K562 (cell line): Measurements from ENCODE around the gene EPM2A. TPM values are rescaled to one million over a fixed set of nuclear protein-coding genes. Genes with fewer than 3 reads are reported as not detected.

Experiments
- HCFC1 ChIP-seq: IDR thresholded peaks from 2 replicates; pipeline ENCODE4 v1.6.1; 2012; ENCODE audit warnings: low read depth, low read length, improper control_type of control experiment
- HLTF ChIP-seq: fragments of 450-650 bp; IDR thresholded peaks from 2 replicates; pipeline ENCODE4 v1.6.1; 2016
- ILF3 ChIP-seq: fragments of 450-650 bp; IDR thresholded peaks from 2 replicates; pipeline ENCODE4 v1.6.1; 2018; ENCODE audit warnings: antibody characterized with exemption, mild to moderate bottlenecking, moderate library complexity, borderline replicate concordance
- JUND ChIP-seq, 2 experiments: IDR thresholded peaks; 2 replicates in 1 of 2; 3 replicates in 1 of 2; pipeline ENCODE4 v1.6.1; 2011; ENCODE audit warnings: borderline replicate concordance in 2 of 2, low read depth in 2 of 2, low read length in 2 of 2, improper control_type of control experiment in 1 of 2, missing biosample characterization in 1 of 2, missing genetic modification characterization in 1 of 2, missing genetic modification reagents in 1 of 2
- MIER1 ChIP-seq: fragments of 450-650 bp; IDR thresholded peaks from 2 replicates; pipeline ENCODE4 v1.6.1; 2016; ENCODE audit warnings: antibody characterized with exemption, mild to moderate bottlenecking, low read depth
- MXI1 ChIP-seq: IDR thresholded peaks from 2 replicates; pipeline ENCODE4 v1.6.1; 2011; ENCODE audit warnings: low read depth, mild to moderate bottlenecking, improper control_type of control experiment, low read length
- NCOA6 ChIP-seq: fragments of 450-650 bp; IDR thresholded peaks from 2 replicates; pipeline ENCODE4 v1.6.1; 2017; ENCODE audit warnings: mild to moderate bottlenecking
- RHOXF2B ChIP-seq: fragments of 250-450 bp; sonication (Bioruptor Pico); conservative IDR thresholded peaks from 2 replicates; pipeline ENCODE4 v1.5.1; 2021
- SIRT6 ChIP-seq: IDR thresholded peaks from one replicate; pipeline ENCODE4 v1.6.1; 2012; ENCODE audit warnings: low read depth, mild to moderate bottlenecking, control low read depth, inconsistent platforms, low read length, moderate library complexity
- SPI1 ChIP-seq: IDR thresholded peaks from 2 replicates; pipeline ENCODE4 v1.6.1; 2011; ENCODE audit warnings: low read depth, low read length, control low read depth, borderline replicate concordance
- SUPT5H ChIP-seq: fragments of 450-650 bp; IDR thresholded peaks from 2 replicates; pipeline ENCODE4 v1.6.1; 2016
- TAF7 ChIP-seq: fragments of 450-650 bp; IDR thresholded peaks from 2 replicates; pipeline ENCODE4 v1.6.1; 2016; ENCODE audit warnings: missing genetic modification characterization, missing compliant biosample characterization
- TRIM28 ChIP-seq: fragments of 450-650 bp; IDR thresholded peaks from 2 replicates; pipeline ENCODE4 v1.6.1; 2017
- ZNF212 ChIP-seq: fragments of 450-650 bp; formaldehyde crosslinking; IDR thresholded peaks from 2 replicates; pipeline ENCODE4 v1.4.0; 2020; ENCODE audit warnings: mild to moderate bottlenecking
- ZNF76 ChIP-seq: fragments of 250-450 bp; sonication (Bioruptor Pico); IDR thresholded peaks from 2 replicates; pipeline ENCODE4 v1.4.0; 2020; ENCODE audit warnings: mild to moderate bottlenecking, moderate library complexity, borderline replicate concordance
- polyA plus RNA-seq, 8 experiments: library from polyadenylated mRNA; depleted of rRNA in 4 of 8; stranded (reverse) in 5 of 8; unstranded in 3 of 8; fragments of >200 nt; fragmentation: Nextera tagmentation in 2 of 8; fragmentation: Illumina TruSeq in 1 of 8; extraction: Ambion mirVana in 2 of 8; extraction: Trizol in 1 of 8; gene quantifications; 2 replicates each; pipeline versions ENCODE4 v1.2.1 to v1.2.3, GENCODE V29; 2011 to 2014; ENCODE audit warnings: inconsistent platforms in 1 of 8, missing spikeins in 1 of 8
- total RNA-seq, 7 experiments: library from RNA; depleted of rRNA in 6 of 7; stranded (reverse); fragments of >200 nt in 6 of 7; fragmentation: Illumina TruSeq in 2 of 7; extraction: Trizol in 2 of 7; gene quantifications; 2 replicates each; pipeline versions ENCODE4 v1.2.1 to v1.2.3, GENCODE V29; 2011 to 2021; ENCODE audit warnings: low replicate concordance in 1 of 7
- TF ChIP-seq, protein P1 (sequence below): fragments of 450-650 bp; formaldehyde crosslinking; IDR thresholded peaks from 2 replicates; pipeline ENCODE4 v1.4.0; 2020; ENCODE audit warnings: mild to moderate bottlenecking, moderate library complexity
- TF ChIP-seq, protein P2 (sequence below), 2 experiments: fragments of 450-650 bp; IDR thresholded peaks; 2 replicates each; pipeline ENCODE4 v1.6.1; 2018; ENCODE audit warnings: mild to moderate bottlenecking in 2 of 2, low read depth in 1 of 2; ENCODE audit not compliant: partially characterized antibody in 2 of 2
- TF ChIP-seq, protein P3 (sequence below): fragments of 450-650 bp; formaldehyde crosslinking; IDR thresholded peaks from 2 replicates; pipeline ENCODE4 v1.4.0; 2020; ENCODE audit warnings: mild to moderate bottlenecking, mixed read lengths
- TF ChIP-seq, protein P4 (sequence below): fragments of 450-650 bp; IDR thresholded peaks from 2 replicates; pipeline ENCODE4 v1.6.1; 2014; ENCODE audit warnings: low read depth, mild to moderate bottlenecking, moderate library complexity, borderline replicate concordance

Gene EPM2A
- total and polyA plus RNA-seq, 9 of the 15 experiments (the other 6 are each of a cell fraction or from before 2014, with no cell fraction given) = 0.35 to 5.3 (median 2.5) TPM

DNA sequence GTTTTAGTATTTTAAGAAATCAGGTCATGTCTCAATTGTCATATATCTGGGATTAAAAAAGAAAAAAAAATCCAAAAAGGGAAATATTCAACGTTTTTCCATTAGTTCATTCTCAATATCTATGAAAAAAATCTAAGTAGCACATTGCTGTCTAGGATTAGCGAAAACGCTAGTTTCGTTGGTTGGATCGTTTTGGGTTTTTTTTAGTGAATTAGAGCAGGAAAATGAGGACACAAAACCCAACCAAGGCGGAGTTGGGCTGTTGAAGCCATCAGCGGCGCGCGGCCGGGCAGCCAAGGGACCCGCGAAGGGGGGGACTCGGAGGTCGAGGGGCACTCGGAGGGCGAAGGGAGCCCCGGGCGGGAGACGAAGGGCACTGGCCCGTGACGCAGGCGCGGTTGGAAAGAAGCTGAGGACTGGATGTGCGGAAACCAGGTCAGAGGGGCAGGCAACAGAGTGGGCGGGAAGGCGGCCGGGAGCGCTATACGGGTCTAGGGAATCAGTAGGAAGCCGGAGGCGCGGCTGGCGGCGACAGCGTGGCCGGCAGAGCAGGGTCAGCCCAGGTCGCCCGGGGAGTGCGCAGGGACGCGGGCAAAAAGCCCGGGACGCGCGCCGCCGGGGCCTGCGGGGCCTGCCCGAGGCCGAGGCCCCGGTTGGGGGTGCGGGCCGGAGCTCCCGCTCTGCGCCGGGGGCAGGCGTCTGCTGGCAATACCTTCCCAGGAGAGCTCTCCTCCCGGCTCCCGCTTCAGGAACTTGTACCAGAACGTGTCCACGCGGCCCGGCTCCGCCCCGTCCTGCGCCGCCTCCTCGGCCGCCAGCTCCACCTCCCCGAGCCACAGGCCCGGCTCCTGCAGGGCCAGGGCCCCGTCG, 599 bp downstream of the EPM2A start (continued):
- TF ChIP-seq, protein P1, sequence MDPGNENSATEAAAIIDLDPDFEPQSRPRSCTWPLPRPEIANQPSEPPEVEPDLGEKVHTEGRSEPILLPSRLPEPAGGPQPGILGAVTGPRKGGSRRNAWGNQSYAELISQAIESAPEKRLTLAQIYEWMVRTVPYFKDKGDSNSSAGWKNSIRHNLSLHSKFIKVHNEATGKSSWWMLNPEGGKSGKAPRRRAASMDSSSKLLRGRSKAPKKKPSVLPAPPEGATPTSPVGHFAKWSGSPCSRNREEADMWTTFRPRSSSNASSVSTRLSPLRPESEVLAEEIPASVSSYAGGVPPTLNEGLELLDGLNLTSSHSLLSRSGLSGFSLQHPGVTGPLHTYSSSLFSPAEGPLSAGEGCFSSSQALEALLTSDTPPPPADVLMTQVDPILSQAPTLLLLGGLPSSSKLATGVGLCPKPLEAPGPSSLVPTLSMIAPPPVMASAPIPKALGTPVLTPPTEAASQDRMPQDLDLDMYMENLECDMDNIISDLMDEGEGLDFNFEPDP = no peak
- TF ChIP-seq TAF7 (tag) (peak; percentile 66), SIRT6 (no peak), RHOXF2B (no peak), HCFC1 (0 out of 2 replicates have a peak, but pooled peaks have one; percentile 27), JUND (IDR thresholded peaks at IDR 0.05; ENCODE audit: borderline replicate concordance, low read depth, low read length) (no peak; the same call in none of the 2 replicates), JUND (tag; IDR thresholded peaks at IDR 0.05; ENCODE audit: borderline replicate concordance, low read depth, low read length) (no peak; the same call in 2 of the 3 replicates), MXI1 (no peak), MIER1 (no peak), HLTF (no peak), SPI1 (no peak), NCOA6 (0 out of 2 replicates have a peak, but pooled peaks have one; percentile 30), TRIM28 (no peak), ILF3 (peak; percentile 67; the same call in 1 of the 2 replicates), ZNF212 (CRISPR knock-in tag) (no peak), ZNF76 (CRISPR knock-in tag) (no peak), SUPT5H (peak; percentile 85)
- TF ChIP-seq, protein P2, sequence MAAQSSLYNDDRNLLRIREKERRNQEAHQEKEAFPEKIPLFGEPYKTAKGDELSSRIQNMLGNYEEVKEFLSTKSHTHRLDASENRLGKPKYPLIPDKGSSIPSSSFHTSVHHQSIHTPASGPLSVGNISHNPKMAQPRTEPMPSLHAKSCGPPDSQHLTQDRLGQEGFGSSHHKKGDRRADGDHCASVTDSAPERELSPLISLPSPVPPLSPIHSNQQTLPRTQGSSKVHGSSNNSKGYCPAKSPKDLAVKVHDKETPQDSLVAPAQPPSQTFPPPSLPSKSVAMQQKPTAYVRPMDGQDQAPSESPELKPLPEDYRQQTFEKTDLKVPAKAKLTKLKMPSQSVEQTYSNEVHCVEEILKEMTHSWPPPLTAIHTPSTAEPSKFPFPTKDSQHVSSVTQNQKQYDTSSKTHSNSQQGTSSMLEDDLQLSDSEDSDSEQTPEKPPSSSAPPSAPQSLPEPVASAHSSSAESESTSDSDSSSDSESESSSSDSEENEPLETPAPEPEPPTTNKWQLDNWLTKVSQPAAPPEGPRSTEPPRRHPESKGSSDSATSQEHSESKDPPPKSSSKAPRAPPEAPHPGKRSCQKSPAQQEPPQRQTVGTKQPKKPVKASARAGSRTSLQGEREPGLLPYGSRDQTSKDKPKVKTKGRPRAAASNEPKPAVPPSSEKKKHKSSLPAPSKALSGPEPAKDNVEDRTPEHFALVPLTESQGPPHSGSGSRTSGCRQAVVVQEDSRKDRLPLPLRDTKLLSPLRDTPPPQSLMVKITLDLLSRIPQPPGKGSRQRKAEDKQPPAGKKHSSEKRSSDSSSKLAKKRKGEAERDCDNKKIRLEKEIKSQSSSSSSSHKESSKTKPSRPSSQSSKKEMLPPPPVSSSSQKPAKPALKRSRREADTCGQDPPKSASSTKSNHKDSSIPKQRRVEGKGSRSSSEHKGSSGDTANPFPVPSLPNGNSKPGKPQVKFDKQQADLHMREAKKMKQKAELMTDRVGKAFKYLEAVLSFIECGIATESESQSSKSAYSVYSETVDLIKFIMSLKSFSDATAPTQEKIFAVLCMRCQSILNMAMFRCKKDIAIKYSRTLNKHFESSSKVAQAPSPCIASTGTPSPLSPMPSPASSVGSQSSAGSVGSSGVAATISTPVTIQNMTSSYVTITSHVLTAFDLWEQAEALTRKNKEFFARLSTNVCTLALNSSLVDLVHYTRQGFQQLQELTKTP (IDR thresholded peaks at IDR 0.05; ENCODE audit: low read depth in 1 of 2, partially characterized antibody in 2 of 2) = peak in 1 of 2 experiments; percentile 14
- TF ChIP-seq, protein P3, sequence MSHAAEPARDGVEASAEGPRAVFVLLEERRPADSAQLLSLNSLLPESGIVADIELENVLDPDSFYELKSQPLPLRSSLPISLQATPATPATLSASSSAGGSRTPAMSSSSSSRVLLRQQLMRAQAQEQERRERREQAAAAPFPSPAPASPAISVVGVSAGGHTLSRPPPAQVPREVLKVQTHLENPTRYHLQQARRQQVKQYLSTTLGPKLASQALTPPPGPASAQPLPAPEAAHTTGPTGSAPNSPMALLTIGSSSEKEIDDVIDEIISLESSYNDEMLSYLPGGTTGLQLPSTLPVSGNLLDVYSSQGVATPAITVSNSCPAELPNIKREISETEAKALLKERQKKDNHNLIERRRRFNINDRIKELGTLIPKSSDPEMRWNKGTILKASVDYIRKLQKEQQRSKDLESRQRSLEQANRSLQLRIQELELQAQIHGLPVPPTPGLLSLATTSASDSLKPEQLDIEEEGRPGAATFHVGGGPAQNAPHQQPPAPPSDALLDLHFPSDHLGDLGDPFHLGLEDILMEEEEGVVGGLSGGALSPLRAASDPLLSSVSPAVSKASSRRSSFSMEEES (CRISPR knock-in tag) = no peak
- TF ChIP-seq, protein P4, sequence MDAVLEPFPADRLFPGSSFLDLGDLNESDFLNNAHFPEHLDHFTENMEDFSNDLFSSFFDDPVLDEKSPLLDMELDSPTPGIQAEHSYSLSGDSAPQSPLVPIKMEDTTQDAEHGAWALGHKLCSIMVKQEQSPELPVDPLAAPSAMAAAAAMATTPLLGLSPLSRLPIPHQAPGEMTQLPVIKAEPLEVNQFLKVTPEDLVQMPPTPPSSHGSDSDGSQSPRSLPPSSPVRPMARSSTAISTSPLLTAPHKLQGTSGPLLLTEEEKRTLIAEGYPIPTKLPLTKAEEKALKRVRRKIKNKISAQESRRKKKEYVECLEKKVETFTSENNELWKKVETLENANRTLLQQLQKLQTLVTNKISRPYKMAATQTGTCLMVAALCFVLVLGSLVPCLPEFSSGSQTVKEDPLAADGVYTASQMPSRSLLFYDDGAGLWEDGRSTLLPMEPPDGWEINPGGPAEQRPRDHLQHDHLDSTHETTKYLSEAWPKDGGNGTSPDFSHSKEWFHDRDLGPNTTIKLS = peak; percentile 87
